A549 treated with ZK216348 at 1 μM for 4 hours (cell line): ENCODE measurements around the gene SGCE. TPM values are rescaled to one million over a fixed set of nuclear protein-coding genes. Genes with fewer than 3 reads are reported as not detected.

ENCODE experiments used
- total RNA-seq: library from RNA; stranded (reverse); fragments of 200-300 nt; extraction: Qiagen RNA extraction; gene quantifications from 5 replicates; pipeline ENCODE4 v1.2.3, GENCODE V29; 2022; ENCODE audit warnings: low read depth

Gene SGCE, protein sequence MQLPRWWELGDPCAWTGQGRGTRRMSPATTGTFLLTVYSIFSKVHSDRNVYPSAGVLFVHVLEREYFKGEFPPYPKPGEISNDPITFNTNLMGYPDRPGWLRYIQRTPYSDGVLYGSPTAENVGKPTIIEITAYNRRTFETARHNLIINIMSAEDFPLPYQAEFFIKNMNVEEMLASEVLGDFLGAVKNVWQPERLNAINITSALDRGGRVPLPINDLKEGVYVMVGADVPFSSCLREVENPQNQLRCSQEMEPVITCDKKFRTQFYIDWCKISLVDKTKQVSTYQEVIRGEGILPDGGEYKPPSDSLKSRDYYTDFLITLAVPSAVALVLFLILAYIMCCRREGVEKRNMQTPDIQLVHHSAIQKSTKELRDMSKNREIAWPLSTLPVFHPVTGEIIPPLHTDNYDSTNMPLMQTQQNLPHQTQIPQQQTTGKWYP
- total RNA-seq = 45.5 to 56.0 TPM (median 50.1 TPM) in 5 replicates

DNA sequence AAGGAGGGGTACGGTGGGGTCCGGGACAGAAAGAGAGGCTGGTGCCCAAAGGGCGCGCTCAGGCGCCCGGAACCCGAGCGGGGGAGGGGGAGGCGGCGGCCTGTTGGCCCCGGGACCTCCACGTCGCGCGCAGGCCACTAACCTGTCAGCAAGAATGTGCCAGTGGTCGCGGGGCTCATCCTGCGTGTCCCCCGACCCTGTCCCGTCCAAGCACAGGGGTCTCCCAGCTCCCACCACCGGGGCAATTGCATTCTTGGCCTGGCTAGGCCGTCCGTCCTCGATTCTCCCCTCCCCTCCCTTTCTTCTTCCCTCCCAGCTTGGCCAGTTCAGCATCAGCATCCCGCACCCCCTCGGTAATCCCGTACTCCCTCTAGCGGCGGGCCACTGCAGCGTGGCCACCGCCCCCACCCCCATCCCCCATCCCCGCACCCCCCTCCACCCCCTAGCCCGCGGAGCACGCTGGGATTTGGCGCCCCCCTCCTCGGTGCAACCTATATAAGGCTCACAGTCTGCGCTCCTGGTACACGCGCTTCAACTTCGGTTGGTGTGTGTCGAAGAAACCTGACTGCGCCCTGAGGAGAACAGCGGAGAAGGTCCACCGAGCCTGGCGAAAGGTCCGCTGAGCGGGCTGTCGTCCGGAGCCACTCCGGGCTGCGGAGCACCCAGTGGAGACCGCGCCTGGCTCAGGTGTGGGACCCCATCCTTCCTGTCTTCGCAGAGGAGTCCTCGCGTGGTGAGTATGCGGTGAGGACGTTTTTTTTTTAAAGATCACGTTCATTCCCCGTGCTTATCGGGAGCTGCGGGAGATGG, at the start of gene SGCE:
Gene SGCE, minus strand, starts transcription at position 286 of the 810 bp plus-strand sequence. Its CDS starts 35 bp downstream, at position 251.

Other genes starting within 250 kb of the SGCE start
- gene CASD1, start 146.3 kb downstream of the SGCE start, total RNA-seq = 4.4 to 11.2 TPM (median 9.5 TPM) in 5 replicates